ENCODE data around the gene TAS2R46. TPM values are rescaled to one million over a fixed set of nuclear protein-coding genes. Genes with fewer than 3 reads are reported as not detected.

Gene TAS2R46
- polyA plus RNA-seq, 2 of the 4 experiments (the other 2 are of a cell fraction) = 0.32 TPM; not detected in 1

DNA sequence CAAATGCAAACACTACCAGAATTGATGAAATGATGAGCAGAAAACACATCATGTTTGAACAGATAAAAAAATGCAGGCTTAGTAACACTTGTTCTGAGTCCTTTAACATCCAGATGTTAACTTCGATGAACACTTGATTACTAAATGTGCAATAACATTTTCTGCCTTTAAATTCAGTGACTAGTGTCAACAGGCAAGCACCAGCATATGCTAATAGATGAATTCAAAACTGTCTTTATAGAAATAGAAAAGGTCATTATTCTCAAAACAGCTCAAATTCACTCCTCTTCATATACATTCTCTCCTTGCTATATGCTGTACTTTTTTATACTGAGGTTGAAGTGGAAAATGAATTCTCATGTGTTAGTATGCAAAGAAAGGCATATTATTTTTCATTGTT lies 39.6 kb downstream of the TAS2R46 start, which contains the start of gene TAS2R19 (continued):
- TF ChIP-seq, protein P1, sequence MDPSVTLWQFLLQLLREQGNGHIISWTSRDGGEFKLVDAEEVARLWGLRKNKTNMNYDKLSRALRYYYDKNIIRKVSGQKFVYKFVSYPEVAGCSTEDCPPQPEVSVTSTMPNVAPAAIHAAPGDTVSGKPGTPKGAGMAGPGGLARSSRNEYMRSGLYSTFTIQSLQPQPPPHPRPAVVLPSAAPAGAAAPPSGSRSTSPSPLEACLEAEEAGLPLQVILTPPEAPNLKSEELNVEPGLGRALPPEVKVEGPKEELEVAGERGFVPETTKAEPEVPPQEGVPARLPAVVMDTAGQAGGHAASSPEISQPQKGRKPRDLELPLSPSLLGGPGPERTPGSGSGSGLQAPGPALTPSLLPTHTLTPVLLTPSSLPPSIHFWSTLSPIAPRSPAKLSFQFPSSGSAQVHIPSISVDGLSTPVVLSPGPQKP (IDR thresholded peaks at IDR 0.05; ENCODE audit: low read depth, low read length) = no peak
- TF ChIP-seq EHF (CRISPR knock-in tag; IDR thresholded peaks at IDR 0.05) (no peak), EHMT2 (IDR thresholded peaks at IDR 0.05; ENCODE audit: low read depth) (no peak), TFCP2L1 (CRISPR knock-in tag; IDR thresholded peaks at IDR 0.05) (no peak)

DNA sequence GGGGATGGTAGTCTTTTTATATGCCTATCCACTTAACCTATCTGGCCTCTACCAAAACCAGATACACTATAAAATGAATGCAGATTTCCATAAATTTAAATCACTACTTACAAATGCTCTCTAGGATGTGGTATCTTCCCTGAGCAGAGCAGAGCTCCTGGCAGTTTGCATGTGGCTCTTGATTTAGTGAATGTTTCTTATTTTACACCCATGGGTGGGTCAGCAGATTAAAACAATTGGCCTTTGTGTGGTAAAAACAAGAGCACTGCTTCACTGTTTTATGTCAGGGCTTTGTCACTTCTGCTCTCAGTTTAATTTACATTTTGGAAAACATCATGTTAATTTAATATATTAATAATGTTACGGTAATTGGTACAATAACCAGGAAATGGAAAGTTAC lies 45.2 kb downstream of the TAS2R46 start:
- ATAC-seq (no peak), DNase-seq (ENCODE audit: low read depth in 1 of 2, low spot score in 1 of 2) (no peak), FAIRE-seq (no peak)
- no peak for TF ChIP-seq HOXA7 (CRISPR knock-in tag; IDR thresholded peaks at IDR 0.05)
- TF ChIP-seq GATA3 (IDR thresholded peaks at IDR 0.05; ENCODE audit: borderline replicate concordance) = no peak
- TF ChIP-seq, protein P2, sequence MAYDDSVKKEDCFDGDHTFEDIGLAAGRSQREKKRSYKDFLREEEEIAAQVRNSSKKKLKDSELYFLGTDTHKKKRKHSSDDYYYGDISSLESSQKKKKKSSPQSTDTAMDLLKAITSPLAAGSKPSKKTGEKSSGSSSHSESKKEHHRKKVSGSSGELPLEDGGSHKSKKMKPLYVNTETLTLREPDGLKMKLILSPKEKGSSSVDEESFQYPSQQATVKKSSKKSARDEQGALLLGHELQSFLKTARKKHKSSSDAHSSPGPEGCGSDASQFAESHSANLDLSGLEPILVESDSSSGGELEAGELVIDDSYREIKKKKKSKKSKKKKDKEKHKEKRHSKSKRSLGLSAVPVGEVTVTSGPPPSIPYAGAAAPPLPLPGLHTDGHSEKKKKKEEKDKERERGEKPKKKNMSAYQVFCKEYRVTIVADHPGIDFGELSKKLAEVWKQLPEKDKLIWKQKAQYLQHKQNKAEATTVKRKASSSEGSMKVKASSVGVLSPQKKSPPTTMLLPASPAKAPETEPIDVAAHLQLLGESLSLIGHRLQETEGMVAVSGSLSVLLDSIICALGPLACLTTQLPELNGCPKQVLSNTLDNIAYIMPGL (CRISPR knock-in tag; IDR thresholded peaks at IDR 0.05; ENCODE audit: borderline replicate concordance) = no peak
- no peak for TF ChIP-seq ZSCAN20 (CRISPR knock-in tag; IDR thresholded peaks at IDR 0.05)
- no peak for TF ChIP-seq EHF (CRISPR knock-in tag; IDR thresholded peaks at IDR 0.05)
- TF ChIP-seq, protein P3, sequence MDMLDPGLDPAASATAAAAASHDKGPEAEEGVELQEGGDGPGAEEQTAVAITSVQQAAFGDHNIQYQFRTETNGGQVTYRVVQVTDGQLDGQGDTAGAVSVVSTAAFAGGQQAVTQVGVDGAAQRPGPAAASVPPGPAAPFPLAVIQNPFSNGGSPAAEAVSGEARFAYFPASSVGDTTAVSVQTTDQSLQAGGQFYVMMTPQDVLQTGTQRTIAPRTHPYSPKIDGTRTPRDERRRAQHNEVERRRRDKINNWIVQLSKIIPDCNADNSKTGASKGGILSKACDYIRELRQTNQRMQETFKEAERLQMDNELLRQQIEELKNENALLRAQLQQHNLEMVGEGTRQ (IDR thresholded peaks at IDR 0.05) = no peak
- TF ChIP-seq CBX2 (IDR thresholded peaks at IDR 0.05; ENCODE audit: borderline replicate concordance, low read depth) = no peak
- TF ChIP-seq ZC3H11A (IDR thresholded peaks at IDR 0.05) = no peak
- TF ChIP-seq ESRRA (IDR thresholded peaks at IDR 0.05; ENCODE audit: borderline replicate concordance, low read length) = no peak
- TF ChIP-seq HOXB5 (CRISPR knock-in tag; IDR thresholded peaks at IDR 0.05) = no peak
- TF ChIP-seq FOXS1 (CRISPR knock-in tag; IDR thresholded peaks at IDR 0.05) = no peak
- TF ChIP-seq, protein P4, sequence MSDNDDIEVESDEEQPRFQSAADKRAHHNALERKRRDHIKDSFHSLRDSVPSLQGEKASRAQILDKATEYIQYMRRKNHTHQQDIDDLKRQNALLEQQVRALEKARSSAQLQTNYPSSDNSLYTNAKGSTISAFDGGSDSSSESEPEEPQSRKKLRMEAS (IDR thresholded peaks at IDR 0.05) = no peak
- no peak for TF ChIP-seq NPAS2 (CRISPR knock-in tag; IDR thresholded peaks at IDR 0.05; ENCODE audit: borderline replicate concordance)
- TF ChIP-seq HOXB13 (CRISPR knock-in tag; IDR thresholded peaks at IDR 0.05; ENCODE audit: low read depth) = no peak
- TF ChIP-seq, protein P5, sequence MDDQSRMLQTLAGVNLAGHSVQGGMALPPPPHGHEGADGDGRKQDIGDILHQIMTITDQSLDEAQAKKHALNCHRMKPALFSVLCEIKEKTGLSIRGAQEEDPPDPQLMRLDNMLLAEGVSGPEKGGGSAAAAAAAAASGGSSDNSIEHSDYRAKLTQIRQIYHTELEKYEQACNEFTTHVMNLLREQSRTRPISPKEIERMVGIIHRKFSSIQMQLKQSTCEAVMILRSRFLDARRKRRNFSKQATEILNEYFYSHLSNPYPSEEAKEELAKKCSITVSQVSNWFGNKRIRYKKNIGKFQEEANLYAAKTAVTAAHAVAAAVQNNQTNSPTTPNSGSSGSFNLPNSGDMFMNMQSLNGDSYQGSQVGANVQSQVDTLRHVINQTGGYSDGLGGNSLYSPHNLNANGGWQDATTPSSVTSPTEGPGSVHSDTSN (IDR thresholded peaks at IDR 0.05) = no peak
- POLR2A ChIA-PET = no interaction called here
- Histone ChIP-seq H3K27ac (no peak overlapping the region), H3K4me1 (peaks cover 8% of the 10 kb centered on the region; the same call in 1 of the 3 replicates), H3K4me3 (no peak overlapping the region), H3K4me2 (no peak overlapping the region), H3K9me3 (no peaks in the 10 kb centered on the region)
- CTCF ChIA-PET = no interaction called here
- 95% methylated on average over 1 of the region's 1 CpG for WGBS (ENCODE audit: missing lambda C conversion rate)

DNA sequence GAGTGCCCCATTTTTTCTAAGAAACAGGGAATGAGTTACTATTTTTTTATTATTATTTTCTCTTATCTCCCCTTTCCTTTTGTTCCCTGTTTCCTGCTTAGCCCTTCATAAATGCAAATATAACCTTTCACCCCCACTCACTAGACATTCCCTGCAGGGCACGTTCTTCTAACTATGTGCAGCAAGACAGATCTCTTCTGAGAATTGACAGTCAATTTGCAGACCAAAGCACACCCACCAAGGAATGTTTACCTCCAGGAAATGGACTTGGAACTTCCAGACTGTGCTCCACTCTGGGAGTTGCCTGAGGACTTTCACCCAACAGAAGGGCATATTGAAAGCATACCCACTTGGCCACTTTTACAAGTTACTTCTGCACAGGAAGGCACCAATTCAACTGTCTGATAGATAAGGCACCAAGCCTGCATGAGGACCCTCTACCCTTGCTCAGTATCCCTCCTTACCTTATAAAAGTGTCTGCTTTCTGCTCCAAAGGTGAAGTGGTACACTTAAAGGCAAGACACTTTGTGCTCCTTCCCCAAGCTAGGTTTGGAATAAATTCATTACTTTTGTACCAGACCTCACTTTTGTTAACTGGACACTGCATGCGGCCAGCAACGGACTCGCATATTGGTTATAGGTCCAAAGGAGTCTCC lies 46.2 kb downstream of the TAS2R46 start:
- DNase-seq (ENCODE audit: low read depth in 1 of 2, low spot score in 1 of 2) (peak in 1 of 2 experiments; percentile 4), ATAC-seq (peak in 1 of 2 experiments; percentile 43; a peak in 3 of 6 replicates), FAIRE-seq (no peak)
- Histone ChIP-seq H3K27ac (no peak overlapping the region), H3K4me2 (peak overlapping the region; percentile 3; the same call in 1 of the 3 replicates), H3K9me3 (no peaks in the 10 kb centered on the region), H3K4me1 (peaks cover 8% of the 10 kb centered on the region; the same call in 1 of the 3 replicates), H3K4me3 (no peak overlapping the region)
- WGBS (ENCODE audit: missing lambda C conversion rate) = 74% methylated on average over 4 of the region's 4 CpGs
- CTCF ChIA-PET = no interaction called here
- POLR2A ChIA-PET = no interaction called here
- no peak for TF ChIP-seq NR3C1 (IDR thresholded peaks at IDR 0.05)
- TF ChIP-seq, protein P5 (IDR thresholded peaks at IDR 0.05) = no peak
- TF ChIP-seq HEYL (CRISPR knock-in tag; IDR thresholded peaks at IDR 0.05) = no peak
- TF ChIP-seq, protein P1 (IDR thresholded peaks at IDR 0.05; ENCODE audit: low read depth, low read length) = no peak
- TF ChIP-seq, protein P2 (CRISPR knock-in tag; IDR thresholded peaks at IDR 0.05; ENCODE audit: borderline replicate concordance) = no peak
- TF ChIP-seq CHD4 (IDR thresholded peaks at IDR 0.05; ENCODE audit: borderline replicate concordance) = no peak
- TF ChIP-seq, protein P3 (IDR thresholded peaks at IDR 0.05) = no peak
- TF ChIP-seq BHLHE40 (IDR thresholded peaks at IDR 0.05; ENCODE audit: low read depth, low read length) = no peak
- no peak for TF ChIP-seq HOXB13 (CRISPR knock-in tag; IDR thresholded peaks at IDR 0.05; ENCODE audit: low read depth)
- TF ChIP-seq NFE2L2 (conservative IDR thresholded peaks at IDR 0.05; ENCODE audit: low read length) = no peak
